GM18499 (cell line): ENCODE measurements around the gene MS4A3.
"Not testable (repeated sequence)": the region's sequence is repeated elsewhere in the genome, so short reads cannot be mapped to it uniquely, and the experiment has no call there.

Experiments
- ATAC-seq: cut with Tn5 transposase; IDR thresholded peaks from one replicate; pipeline ENCODE4 v1.9.1; 2021; ENCODE audit warnings: moderate number of reproducible peaks; ENCODE audit not compliant: insufficient read depth, unreplicated experiment

MS4A3 gene, protein sequence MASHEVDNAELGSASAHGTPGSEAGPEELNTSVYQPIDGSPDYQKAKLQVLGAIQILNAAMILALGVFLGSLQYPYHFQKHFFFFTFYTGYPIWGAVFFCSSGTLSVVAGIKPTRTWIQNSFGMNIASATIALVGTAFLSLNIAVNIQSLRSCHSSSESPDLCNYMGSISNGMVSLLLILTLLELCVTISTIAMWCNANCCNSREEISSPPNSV

DNA sequence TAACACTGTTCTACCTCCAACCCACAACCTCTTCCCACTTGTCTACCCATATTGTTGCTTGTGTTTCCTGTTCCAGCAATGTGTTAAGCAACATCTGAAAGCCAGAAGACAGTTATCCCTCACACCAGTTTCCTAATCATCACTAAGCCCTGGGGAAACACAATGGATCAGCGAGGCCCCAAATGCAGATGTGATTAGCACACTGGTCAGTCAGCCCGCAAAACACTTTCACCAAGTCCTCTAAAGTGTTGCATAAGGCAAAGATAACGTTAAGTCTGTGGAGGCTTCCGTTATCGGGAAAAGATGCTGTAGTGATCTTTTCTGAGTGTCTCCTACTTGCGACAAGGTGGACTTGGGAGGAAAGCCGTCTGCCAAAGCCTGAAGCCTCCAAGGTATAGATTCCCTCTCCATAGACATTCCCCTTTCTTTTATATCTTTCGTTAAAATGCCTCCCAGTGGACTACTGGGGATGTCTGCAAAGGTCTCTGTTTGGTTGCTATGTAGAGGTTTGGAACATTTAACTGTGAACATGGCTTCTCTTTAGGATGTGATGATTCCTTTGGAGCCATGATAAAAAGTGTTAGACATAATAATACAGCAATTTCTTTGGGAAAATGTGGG is at the start of gene MS4A3:
TSS of gene MS4A3 (plus strand) at position 317 of the 621 bp plus-strand sequence. CDS start 4,496 bp downstream, outside the sequence.
- no peak for ATAC-seq

DNA sequence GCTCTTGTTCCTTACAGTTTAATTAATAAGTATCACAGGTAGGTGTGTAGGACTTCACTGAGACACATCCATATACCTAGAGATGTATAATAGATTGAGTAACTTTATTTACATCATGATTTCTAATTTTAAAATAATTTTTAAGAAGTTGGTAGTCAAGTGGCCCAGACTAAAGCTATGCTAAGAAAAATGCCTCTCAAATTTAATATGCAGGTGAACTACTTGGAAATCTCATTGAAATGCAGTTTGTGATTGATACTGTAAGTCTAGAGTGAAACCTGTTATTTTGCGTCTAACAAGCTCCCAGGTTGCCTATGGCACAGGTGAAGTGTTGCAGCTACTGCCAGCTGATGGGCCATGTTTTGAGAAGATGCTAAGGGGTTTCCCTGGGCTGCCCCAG is 39.6 kb upstream of the MS4A3 start, which contains the start of gene OOSP4B:
TSS of gene OOSP4B (plus strand) at position 301 of the 400 bp plus-strand sequence.
- no peak for ATAC-seq

DNA sequence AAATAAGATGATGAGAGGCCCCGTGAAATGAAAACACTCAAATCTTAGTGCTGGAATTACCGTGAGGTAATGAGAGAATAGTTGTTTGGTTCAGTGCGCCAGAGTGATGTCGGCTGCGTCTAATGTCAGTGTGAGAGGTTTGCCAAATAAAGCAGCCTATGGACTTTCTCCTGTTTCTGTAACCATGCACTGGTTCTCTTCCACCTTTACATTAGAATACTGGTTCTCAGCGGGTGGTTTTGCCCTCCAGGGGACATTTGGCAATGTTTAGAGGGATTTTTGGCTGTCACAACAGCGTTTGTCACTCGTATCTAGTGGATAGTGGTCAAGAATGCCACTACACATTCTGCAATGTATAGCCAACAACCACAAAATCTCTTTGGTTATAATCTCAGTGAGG is 38.4 kb upstream of the MS4A3 start:
- ATAC-seq, result no peak

DNA sequence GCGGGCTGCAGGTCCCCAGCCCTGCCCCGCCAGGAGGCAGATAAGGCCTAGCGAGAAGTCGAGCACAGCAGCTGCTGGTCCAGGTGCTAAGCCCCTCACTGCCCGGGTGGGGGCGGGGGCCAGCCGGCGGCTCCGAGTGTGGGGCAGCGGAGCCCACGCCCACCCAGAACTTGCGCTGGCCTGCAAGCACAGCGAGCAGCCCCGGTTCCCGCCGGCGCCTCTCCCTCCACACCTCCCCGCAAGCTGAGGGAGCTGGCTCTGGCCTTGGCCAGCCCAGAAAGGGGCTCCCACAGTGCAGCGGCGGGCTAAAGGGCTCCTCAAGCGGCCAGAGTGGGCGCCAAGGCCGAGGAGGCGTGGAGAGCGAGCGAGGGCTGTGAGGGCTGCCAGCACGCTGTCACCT is 36.1 kb upstream of the MS4A3 start:
- not testable (repeated sequence) for ATAC-seq

DNA sequence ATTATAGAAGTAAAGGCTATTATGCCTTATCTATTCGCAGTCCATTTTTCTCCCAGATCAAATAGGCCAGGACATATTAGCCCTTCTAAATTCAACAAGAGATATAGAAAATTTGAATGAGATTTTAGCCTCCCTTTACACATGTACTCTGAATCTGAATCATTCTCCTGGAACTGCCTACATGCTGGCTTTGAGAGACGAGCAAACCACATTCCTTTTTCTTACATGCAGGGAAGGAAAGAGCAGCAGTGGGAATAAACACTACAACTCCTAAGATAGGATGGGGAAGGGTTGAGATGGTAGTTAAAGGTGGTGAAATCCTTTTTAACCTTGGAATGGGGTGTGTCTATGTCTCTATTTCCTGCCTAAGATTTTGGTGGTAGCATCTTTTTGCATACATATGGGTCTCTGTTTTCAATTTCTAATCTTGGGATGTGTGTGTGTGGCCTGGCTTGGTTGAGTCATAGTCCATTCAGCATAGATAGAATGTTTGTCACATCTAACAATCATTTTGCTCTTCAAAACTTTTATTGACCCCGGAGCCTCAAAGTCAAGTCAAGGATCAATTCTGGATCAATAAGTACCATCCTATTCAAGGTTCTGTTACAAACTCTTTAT is 27.3 kb upstream of the MS4A3 start:
- ATAC-seq, result no peak

DNA sequence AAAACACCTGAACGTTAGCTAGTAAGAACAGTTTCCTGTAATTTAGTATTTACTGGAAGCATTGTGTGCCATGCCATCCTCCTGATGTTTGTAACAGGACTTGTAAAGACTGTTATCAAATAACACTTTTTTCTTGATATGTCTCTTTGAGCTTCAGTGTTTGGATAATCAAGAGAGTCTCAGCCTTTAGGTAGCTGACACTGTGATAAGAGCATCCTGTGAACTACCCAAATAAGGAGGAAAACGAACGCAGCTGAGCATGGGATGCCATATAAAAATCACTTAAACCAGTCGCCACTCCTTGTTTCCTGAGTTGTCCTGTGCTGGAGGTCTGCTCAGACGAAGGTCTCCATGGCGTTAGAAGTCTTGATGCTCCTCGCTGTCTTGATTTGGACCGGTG is 16.4 kb upstream of the MS4A3 start, which contains the start of gene OOSP2:
TSS of gene OOSP2 (plus strand) at position 301 of the 400 bp plus-strand sequence. CDS start at position 352, 51 bp downstream.
- no peak for ATAC-seq

DNA sequence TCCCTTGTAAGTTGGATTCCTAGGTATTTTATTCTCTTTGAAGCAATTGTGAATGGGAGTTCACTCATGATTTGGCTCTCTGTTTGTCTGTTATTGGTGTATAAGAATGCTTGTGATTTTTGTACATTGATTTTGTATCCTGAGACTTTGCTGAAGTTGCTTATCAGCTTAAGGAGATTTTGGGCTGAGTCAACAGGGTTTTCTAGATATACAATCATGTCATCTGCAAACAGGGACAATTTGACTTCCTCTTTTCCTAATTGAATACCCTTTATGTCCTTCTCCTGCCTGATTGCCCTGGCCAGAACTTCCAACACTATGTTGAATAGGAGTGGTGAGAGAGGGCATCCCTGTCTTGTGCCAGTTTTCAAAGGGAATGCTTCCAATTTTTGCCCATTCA is 6.0 kb upstream of the MS4A3 start:
- not testable (repeated sequence) for ATAC-seq

DNA sequence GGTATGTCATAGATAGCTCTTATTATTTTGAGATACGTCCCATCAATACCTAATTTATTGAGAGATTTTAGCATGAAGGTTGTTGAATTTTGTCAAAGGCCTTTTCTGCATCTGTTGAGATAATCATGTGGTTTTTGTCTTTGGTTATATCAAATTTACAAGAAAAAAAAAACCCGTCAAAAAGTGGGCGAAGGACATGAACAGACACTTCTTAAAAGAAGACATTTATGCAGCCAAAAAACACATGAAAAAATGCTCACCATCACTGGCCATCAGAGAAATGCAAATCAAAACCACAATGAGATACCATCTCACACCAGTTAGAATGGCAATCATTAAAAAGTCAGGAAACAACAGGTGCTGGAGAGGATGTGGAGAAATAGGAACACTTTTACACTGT is 5.6 kb upstream of the MS4A3 start:
- not testable (repeated sequence) for ATAC-seq

DNA sequence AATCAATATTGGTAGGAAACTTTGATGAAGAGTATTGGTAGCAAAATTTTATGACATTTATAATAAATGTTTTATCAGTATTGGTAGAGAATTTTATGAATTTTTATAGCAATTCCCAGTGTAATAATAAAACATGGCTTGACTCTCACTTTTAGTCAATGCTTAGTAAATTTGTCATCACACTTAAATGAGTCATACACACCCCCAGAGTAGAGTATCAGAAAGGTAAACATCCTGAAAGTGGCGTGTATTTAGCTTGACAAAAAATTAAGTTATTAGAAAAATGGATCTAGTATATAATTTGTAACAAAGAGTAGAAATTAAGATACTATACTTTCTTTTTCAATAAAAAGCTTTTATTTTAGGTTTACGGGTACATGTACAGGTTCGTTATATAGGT is 2.6 kb downstream of the MS4A3 start:
- ATAC-seq, result no peak

DNA sequence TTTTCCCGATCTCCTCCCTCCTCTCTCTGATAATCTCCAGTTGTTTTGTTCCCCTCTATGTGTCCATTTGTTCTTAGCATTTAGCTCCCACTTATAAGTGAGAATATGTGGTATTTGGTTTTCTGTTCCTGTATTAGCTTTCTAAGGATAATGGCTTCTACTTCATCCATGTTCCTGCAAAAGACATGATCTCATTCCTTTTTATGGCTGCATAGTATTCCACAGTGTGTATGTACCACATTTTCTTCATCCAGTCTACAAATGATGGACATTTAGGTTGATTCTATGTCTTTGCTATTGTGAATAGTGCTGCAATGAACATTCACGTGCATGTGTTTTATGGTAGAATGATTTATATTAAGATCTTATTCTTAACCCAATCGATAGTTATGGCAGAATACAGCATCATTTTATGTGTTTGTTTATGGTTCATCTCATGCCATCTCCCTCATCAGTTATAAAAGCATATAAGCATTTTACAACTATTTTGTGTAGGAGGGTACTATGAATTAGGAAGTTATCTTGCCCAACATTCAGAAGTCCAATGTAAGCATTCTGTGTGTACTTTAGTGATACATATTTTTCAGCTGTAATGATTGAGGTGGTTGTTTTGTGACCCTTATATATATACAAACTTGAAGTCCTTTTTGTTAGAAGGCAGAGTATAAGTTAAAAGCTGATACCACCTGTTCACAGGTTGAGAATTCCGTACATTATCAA is 3.2 kb downstream of the MS4A3 start:
- ATAC-seq, result no peak

DNA sequence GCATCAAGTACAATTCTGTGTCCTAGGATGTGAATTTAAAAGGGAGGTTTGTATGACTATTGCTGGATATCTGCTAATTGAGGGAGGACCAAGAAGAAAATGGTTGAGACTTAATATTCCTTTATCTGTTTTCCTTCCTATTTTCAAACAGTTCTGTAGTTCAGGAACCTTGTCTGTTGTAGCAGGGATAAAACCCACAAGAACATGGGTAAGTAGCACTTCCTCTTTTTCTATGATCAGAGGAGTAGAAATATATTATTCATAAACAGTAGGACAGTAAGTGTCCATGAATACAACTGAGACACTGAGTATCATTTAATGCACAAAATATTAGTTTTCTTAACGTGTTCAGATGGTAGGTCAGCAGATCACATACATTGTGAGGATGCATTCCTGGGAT is 7.6 kb downstream of the MS4A3 start:
- no peak for ATAC-seq

DNA sequence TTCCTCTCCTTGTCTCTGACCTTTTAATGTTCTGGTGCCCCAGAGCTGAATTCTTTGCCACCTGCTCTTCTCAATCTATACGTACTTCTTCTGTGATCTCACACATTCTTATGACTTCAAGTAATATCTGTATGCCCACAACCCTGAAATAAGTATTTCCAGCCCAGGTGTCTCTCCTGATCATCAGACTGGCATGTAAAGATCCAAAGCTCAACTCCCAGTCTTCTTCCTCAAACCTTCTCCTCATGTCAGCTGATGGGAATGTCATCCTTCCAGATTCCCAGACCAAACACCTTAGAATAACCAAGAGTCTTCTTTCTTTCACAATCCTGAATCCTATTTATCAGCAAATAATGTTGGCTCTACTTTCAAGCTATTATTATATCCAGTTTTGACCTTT is 9.3 kb downstream of the MS4A3 start:
- ATAC-seq, result no peak

DNA sequence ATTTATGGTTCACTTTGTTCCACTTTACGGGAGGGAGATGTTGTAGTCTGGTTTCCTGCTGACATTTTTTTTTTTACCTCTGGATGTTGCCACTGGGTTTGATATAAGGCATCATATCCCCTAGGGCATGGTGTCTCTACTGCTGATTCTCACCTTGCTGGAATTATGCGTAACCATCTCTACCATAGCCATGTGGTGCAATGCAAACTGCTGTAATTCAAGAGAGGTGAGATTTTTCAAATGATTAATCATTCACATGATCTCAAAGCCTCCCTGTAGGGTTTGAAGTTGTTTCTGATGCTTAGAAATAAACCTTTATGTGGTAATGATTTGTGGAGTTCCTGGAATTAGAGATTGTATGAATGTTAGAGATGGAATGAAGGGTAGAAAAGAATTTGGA is 13.0 kb downstream of the MS4A3 start:
- no peak for ATAC-seq

DNA sequence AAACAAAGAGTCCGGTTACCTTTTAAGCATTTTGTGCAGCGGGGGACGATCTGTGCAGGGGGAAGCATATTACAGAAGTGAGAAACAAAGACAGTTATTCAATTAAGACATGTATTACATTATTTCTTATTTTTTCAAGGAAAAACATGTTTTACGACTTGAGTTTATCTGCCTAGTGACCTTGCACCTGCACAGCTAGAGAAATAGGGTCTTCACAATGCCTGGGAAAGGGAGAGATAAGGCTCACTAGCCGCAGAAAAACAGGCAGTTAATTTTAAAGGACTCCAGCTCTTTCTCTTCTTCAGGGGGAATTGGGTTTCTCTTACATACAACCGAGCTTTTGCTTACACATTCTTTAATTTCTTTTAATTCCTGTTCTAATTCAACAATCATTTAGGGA is 15.2 kb downstream of the MS4A3 start:
- not testable (repeated sequence) for ATAC-seq

DNA sequence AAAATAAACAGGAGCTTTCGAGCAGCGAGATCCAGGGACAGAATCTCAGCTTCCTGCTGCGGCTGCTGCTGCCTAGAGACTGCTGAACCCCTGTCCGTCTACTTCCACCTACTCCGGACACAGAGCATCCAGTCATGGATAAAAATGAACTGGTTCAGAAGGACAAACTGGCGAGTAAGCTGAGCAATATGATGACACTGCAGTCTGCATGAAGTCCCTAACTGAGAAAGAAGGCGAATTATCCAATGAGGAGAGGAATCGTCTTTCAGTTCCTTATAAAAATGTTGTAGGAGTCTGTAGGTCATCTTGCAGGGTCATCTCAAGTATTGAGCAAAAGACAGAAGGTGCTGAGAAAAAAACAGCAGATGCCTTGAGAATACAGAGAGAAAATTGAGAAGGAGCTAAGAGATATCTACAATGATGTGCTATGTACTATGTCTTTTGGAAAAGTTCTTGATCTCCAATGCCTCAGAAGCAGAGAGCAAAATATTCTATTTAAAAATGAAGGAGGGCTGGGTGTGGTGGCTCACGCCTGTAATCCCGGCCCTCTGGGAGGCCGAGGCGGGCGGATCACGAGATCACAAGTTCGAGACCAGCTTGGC is 20.9 kb downstream of the MS4A3 start:
- ATAC-seq, result no peak

DNA sequence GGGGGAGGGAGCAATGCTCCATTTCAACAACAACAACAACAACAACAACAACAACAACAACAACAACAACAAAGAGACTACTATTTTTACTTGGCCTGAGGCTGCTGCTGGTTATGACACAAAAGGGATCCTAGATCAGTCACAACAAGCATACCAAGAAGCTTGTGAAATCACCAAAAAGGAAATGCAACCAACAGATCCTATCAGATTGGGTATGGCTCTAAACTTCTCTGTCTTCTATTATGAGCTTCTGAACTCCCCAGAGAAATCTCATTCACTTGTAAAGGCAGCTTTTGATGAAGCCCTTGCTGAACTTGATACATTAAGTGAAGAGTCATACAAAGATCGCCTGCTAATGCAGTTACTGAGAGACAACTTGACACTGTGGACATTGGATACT is 21.5 kb downstream of the MS4A3 start:
- ATAC-seq, result no peak

DNA sequence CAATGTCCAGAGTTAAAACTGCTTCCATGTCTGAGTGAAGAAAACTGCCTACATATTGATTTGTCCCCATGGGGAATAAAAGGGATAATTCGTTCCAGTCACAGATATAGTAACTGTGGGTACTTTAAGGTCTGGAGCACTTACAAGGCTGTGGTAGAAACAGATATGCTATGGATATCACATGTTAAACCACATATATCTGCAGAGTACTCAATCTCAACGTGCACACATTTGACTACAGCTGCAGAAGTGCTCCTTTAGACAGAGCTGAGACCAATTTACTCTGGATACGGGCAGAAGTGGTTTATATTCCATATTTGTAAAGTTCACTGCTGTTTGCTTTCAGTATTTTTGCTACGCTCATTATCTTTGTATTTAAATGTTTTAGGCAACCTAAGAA is 22.3 kb downstream of the MS4A3 start:
- ATAC-seq, result no peak

DNA sequence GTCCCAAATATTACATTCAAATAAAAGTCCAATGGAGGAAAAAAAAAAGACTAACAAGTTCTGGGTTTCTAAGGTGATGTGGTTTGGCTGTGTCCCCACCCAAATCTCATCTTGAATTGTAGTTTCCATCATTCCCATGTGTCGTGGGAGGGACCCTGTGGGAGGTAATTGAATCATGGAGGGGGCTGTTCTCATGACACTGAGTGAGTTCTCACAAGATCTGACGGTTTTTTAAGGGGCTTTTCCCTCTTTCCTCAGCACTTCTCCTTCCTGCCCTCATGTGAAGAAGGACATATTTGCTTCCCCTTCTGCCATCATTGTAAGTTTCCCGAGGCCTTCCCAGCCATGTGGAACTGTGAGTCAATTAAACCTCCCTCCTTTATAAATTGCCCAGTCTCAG is 24.1 kb downstream of the MS4A3 start:
- ATAC-seq, result no peak

DNA sequence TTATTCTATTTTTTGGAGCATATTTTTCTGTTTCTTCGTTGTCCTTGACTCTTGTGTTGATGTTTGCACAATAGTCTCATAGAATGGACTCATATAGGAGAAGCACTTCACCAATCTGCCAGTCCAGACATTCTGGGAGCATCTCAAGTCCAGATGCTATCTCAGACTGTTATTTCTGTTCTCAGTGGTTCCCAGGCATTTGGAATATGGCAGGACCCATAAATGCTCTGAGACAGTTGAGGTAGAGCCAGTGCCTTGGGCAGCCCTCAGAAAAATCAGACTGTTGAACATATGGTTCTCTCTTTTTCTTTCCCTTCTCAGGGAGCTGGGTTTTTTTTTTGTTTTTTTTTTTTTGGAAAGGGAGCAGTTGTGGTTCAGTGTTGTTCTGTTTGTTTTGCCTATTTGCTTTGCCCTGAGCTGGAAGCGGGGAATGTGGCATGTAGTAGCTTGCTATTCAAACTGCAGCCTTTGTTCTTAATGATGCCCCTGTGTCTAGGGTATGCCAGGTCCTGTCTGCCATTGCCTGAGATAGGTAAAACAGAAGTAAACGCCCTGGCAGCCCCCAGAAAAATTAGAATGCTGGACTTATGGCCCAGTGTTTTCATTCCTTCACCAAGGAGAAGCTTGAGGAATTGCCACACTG is 28.3 kb downstream of the MS4A3 start:
- no peak for ATAC-seq

DNA sequence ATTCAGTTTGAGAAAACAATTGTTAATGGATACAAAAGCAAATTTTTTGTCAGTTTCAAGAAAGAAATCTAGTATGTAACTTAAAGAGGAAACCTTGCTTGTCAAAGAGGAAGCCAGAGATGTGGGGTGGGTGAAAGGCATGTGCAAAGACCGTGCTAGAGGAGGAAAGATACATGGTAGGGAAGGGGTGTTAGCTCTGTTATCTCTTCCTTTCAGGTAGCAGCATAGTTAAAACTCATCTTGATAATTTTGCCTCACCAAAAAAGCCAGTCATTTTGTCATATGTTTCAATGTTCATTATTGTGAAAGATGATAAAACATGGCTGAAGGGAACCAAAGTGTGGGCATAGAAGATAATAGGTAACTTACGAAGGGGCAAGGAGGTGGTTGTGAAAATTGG is 29.4 kb downstream of the MS4A3 start:
- no peak for ATAC-seq
